ENCODE measurements around the gene CAPN9. TPM values are rescaled to one million over a fixed set of nuclear protein-coding genes. Genes with fewer than 3 reads are reported as not detected.
"Not testable (repeated sequence)": the region's sequence is repeated elsewhere in the genome, so short reads cannot be mapped to it uniquely, and the experiment has no call there.

Gene CAPN9
- total RNA-seq, 2 donors from 2014 or later: 0.26 TPM; not detected in 1

DNA sequence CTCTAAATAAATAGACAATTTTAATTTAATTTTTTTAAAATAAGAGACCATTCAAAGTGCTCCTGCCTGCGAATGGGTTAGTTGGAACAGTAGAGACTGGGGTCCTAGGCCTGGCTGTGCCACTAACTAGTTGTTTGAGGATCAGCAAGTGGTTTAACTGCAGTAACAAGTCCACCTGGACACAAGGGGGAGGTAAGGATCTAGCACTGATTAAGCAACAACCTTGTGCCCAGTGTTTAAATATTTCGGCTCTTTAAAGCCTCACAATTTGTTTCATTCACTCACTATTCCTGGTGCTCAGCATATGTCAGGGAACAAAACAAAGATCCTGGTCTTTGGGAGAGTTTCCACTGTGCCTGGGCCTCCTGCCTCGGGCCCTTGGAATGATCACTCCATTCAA, 31.7 kb upstream of the CAPN9 start:
- Histone ChIP-seq H3K27ac (peak overlapping the region in 1 of 4 donors; percentile 72), H3K4me3 (no peak overlapping the region), H3K27me3 (no peaks in the 10 kb centered on the region), H3K9me3 (no peaks in the 10 kb centered on the region), H3K36me3 (replicated peaks in 1 of 2; ENCODE audit: insufficient read depth in 1 of 2, low read depth in 2 of 2) (no peaks in the 10 kb centered on the region), H3K4me1 (peaks cover 20% of the 10 kb centered on the region)
- no peak for DNase-seq
- WGBS, 2 donors: 62 to 87% methylated on average over 3 of the region's 3 CpGs
- ATAC-seq: no peak
- intact Hi-C loops (cut with DNase I): no loop called here
- TF ChIP-seq POLR2A (IDR thresholded peaks at IDR 0.05): no peak
- TF ChIP-seq, protein P1, sequence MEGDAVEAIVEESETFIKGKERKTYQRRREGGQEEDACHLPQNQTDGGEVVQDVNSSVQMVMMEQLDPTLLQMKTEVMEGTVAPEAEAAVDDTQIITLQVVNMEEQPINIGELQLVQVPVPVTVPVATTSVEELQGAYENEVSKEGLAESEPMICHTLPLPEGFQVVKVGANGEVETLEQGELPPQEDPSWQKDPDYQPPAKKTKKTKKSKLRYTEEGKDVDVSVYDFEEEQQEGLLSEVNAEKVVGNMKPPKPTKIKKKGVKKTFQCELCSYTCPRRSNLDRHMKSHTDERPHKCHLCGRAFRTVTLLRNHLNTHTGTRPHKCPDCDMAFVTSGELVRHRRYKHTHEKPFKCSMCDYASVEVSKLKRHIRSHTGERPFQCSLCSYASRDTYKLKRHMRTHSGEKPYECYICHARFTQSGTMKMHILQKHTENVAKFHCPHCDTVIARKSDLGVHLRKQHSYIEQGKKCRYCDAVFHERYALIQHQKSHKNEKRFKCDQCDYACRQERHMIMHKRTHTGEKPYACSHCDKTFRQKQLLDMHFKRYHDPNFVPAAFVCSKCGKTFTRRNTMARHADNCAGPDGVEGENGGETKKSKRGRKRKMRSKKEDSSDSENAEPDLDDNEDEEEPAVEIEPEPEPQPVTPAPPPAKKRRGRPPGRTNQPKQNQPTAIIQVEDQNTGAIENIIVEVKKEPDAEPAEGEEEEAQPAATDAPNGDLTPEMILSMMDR (IDR thresholded peaks at IDR 0.05): no peak

DNA sequence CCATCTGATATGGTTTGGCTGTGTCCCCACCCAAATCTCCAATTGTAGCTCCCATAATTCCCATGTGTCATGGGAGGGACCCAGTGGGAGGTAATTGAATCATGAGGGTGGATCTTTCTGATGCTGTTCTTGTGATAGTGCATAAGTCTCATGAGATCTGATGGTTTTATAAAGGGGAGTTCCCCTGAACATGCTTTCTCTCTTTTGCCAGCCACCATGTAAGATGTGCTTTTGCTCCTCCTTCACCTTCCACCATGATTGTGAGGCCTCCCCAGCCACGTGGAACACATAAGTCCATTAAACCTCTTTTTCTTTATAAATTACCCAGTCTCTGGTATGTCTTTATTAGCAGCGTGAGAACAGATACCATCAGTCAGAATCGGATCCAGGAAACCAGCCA, 30.7 kb upstream of the CAPN9 start:
- peaks cover 20% of the 10 kb centered on the region for H3K4me1 ChIP-seq
- ATAC-seq; H3K36me3 ChIP-seq (replicated peaks in 1 of 2; ENCODE audit: insufficient read depth in 1 of 2, low read depth in 2 of 2); H3K27me3 ChIP-seq; DNase-seq; H3K9me3 ChIP-seq; H3K4me3 ChIP-seq; H3K27ac ChIP-seq; intact Hi-C loops (cut with DNase I): not testable (repeated sequence)
- 76 to 81% methylated on average over 3 of the region's 3 CpGs for WGBS, 2 donors

DNA sequence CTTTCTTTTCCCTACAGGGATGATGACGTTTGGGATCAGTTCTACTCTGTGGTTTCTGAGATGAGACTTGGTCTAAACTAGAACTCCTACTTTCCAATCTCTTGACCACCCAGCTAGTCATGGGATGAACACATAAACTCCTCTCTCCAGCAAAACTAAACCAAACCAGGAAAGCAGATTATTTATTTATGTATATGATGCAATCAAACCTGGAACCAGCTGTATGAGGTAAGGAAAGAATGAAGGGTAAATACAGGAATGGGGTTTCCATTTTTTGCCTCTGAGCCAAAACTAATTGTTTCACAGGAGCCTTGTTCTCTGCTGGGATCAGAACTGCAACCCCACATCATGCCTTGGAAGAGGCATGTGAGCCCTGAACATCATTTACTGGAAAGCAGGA, 29.9 kb upstream of the CAPN9 start:
- Histone ChIP-seq H3K9me3 (no peaks in the 10 kb centered on the region), H3K4me1 (peaks cover 20% of the 10 kb centered on the region), H3K4me3 (no peak overlapping the region), H3K27ac (no peak overlapping the region), H3K27me3 (no peaks in the 10 kb centered on the region), H3K36me3 (replicated peaks in 1 of 2; ENCODE audit: insufficient read depth in 1 of 2, low read depth in 2 of 2) (no peaks in the 10 kb centered on the region)
- no peak for ATAC-seq
- no peak for DNase-seq
- intact Hi-C loops (cut with DNase I): no loop called here
- 70 to 80% methylated on average over 1 of the region's 1 CpG for WGBS, 2 donors
- no peak for TF ChIP-seq POLR2A (IDR thresholded peaks at IDR 0.05)
- TF ChIP-seq, protein P1 (IDR thresholded peaks at IDR 0.05): no peak

DNA sequence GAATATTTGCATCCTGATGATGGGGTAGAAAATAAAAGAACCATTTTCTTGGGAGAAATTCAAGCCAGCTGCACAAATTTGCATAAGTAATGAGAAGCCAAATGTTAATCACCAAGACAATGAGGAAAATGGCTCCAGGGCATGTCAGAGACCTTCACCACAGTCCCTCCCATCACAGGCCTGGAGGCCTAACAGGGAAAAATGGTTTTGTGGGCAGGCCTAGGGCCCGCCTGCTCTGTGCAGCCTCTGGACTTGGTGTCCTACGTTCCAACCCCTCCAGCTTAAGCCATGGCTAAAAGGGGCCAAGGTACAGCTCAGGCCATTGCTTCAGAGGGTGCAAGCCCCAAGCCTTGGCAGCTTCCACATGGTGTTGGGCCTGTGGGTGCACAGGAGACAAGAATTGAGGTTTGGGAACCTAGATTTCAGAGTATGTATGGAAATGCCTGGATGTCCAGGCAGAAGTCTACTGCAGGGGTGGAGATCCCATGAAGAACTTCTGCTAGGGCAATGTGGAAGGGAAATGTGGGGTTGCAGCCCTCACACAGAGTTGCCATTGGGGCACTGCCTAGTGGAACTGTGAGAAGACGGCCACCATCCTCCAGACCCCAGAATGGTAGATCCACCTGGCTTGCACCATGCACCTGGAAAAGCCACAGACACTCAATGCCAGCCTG, 25.2 kb upstream of the CAPN9 start:
- intact Hi-C loops (cut with DNase I); H3K27ac ChIP-seq; H3K4me1 ChIP-seq; H3K9me3 ChIP-seq; ATAC-seq; H3K36me3 ChIP-seq (replicated peaks in 1 of 2; ENCODE audit: insufficient read depth in 1 of 2, low read depth in 2 of 2); H3K27me3 ChIP-seq; H3K4me3 ChIP-seq; DNase-seq: not testable (repeated sequence)
- WGBS, 2 donors: 94 to 100% methylated on average over 1 to 3 of the region's 3 CpGs

DNA sequence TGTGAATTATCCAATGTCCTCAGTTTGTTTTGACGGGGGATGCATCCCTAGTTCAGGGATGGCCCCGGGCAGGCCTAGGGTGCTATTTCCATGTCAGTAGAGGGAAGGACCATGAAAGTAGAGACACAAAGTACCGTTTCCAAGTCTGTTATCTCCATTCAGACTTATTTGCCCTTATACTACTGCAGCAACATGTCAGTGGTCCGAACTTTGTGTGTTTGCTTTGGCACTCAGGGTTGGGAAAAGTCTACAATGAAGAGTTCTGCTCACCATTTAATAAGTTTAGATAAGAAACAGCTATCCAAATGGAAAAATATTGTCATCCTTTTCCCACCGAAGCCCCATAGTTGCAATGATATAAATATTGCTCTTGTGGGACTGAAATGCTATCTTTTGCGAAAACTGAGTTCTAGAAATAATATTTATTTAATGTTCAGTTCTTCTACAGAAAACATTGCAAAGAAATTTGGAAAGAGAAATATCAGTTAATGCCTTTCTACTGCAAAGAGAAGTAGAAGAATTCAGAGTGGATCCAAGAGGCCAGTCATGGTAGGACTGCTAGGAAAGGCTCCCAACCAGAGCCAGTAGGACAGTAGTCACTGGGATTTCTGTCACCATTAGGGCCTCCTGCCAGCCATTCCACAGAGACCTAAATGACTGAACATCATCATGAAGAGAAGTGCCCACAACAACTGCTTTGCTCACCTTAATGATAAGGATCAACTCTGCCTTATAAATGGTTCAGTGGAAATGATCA, 21.8 kb upstream of the CAPN9 start:
- WGBS, 2 donors: 44% methylated on average over 6 of the region's 6 CpGs
- DNase-seq (no peak), ATAC-seq (no peak)
- Histone ChIP-seq H3K27ac (no peak overlapping the region), H3K4me3 (no peak overlapping the region), H3K9me3 (no peaks in the 10 kb centered on the region), H3K36me3 (replicated peaks in 1 of 2; ENCODE audit: insufficient read depth in 1 of 2, low read depth in 2 of 2) (no peaks in the 10 kb centered on the region), H3K27me3 (no peaks in the 10 kb centered on the region), H3K4me1 (peaks cover 21% of the 10 kb centered on the region)
- TF ChIP-seq, protein P1 (IDR thresholded peaks at IDR 0.05): no peak
- TF ChIP-seq POLR2A (IDR thresholded peaks at IDR 0.05): no peak
- intact Hi-C loops (cut with DNase I): no loop called here
